ENCODE measurements around the gene KLF11. TPM values are rescaled to one million over a fixed set of nuclear protein-coding genes. Genes with fewer than 3 reads are reported as not detected.

Gene KLF11
- total and polyA plus RNA-seq, 10 donors: 5.4 to 46.1 (median 30.1) TPM

DNA sequence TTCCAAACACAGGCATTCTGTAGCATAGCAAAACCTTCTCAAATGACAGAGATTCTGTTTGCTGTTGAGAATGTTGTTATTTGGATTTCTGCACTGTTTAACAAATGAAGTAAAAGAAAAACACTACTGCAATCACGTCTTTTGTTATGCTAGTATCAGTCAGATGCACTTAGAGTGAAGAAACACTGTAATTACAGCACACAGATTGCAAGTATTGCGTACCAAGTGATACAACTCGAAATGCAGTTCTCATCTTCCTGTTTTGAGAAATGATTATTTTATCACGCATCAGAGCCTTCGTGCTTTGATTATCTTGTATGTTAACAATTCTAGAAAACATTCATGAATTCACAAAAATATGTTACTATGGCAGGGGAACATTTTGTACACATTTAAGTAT, 41.8 kb upstream of the KLF11 start:
- TF ChIP-seq, protein P1, sequence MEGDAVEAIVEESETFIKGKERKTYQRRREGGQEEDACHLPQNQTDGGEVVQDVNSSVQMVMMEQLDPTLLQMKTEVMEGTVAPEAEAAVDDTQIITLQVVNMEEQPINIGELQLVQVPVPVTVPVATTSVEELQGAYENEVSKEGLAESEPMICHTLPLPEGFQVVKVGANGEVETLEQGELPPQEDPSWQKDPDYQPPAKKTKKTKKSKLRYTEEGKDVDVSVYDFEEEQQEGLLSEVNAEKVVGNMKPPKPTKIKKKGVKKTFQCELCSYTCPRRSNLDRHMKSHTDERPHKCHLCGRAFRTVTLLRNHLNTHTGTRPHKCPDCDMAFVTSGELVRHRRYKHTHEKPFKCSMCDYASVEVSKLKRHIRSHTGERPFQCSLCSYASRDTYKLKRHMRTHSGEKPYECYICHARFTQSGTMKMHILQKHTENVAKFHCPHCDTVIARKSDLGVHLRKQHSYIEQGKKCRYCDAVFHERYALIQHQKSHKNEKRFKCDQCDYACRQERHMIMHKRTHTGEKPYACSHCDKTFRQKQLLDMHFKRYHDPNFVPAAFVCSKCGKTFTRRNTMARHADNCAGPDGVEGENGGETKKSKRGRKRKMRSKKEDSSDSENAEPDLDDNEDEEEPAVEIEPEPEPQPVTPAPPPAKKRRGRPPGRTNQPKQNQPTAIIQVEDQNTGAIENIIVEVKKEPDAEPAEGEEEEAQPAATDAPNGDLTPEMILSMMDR (IDR thresholded peaks at IDR 0.05 in 8 of 11, conservative IDR thresholded peaks at IDR 0.05 in 3 of 11): no peak
- TF ChIP-seq POLR2AphosphoS5 (IDR thresholded peaks at IDR 0.05) (no peak), POLR2A (IDR thresholded peaks at IDR 0.05) (no peak)
- H3K4me1 ChIP-seq: peaks cover 0 to 8% (median under 1%) of the 10 kb centered on the region in 6 donors
- no peak for DNase-seq
- no peaks in the 10 kb centered on the region for H3K36me3 ChIP-seq
- intact Hi-C loops (cut with DNase I; ENCODE audit: low total_unique reads): no loop called here
- no peak overlapping the region for H3K4me3 ChIP-seq
- H3K27ac ChIP-seq: no peak overlapping the region
- 57 to 85% (median 74%) methylated on average over 5 of the region's 5 CpGs for WGBS, 5 donors
- no peaks in the 10 kb centered on the region for H3K9me3 ChIP-seq
- peaks cover 0 to 7% (median 0%) of the 10 kb centered on the region in 7 donors for H3K27me3 ChIP-seq (replicated peaks in 1 of 7)

DNA sequence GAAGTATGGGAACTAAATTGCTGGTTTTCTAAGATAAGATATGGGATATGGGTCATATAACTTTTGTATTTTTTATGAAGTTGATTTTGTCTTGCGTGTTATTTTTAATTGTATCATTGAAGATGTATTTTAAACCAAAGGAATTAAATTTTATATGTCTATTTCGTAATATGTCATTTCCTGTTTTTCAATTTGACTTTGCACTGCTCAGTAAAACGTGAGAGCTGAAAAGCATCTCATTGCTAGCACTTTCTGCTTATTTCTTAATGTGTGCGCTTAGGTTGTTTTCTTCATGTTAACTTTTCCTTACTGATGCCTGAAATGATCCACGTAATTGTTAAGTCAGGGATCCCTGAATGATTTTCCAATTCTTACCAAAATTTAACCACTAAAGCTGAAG, 41.2 kb upstream of the KLF11 start:
- peaks cover 0 to 12% (median 0%) of the 10 kb centered on the region in 7 donors for H3K27me3 ChIP-seq (replicated peaks in 1 of 7)
- no peak for TF ChIP-seq POLR2AphosphoS5 (IDR thresholded peaks at IDR 0.05)
- TF ChIP-seq POLR2A (IDR thresholded peaks at IDR 0.05): no peak
- TF ChIP-seq, protein P1 (IDR thresholded peaks at IDR 0.05 in 8 of 11, conservative IDR thresholded peaks at IDR 0.05 in 3 of 11): no peak
- no peak for DNase-seq
- WGBS, 5 donors: 48 to 80% (median 68%) methylated on average over 5 of the region's 5 CpGs
- no peak overlapping the region for H3K4me3 ChIP-seq
- H3K9me3 ChIP-seq: no peaks in the 10 kb centered on the region
- intact Hi-C loops (cut with DNase I; ENCODE audit: low total_unique reads): no loop called here
- H3K27ac ChIP-seq: no peak overlapping the region
- H3K36me3 ChIP-seq: no peaks in the 10 kb centered on the region
- H3K4me1 ChIP-seq: peaks cover 0 to 5% (median 1%) of the 10 kb centered on the region in 6 donors

DNA sequence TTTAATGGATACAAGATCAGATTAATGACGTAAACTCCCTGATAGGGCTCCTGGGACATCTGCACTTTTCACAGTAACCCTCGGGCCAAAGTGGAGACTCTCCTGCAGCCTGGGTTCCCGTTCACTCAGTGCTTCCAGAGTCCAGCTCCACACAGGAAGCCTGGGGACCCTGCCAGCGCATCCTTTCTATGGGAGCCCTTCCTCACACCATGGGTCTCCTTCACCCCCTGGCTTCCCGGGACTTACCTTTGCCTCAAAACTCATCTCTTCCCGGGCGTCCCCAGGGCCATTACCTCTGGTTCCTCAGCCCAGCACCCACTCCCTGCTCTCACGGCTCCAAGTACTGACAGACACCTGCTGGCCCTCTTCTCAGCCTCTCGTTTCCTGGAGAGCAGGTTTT, 40.7 kb upstream of the KLF11 start:
- TF ChIP-seq POLR2A (IDR thresholded peaks at IDR 0.05): no peak
- no peak for TF ChIP-seq POLR2AphosphoS5 (IDR thresholded peaks at IDR 0.05)
- TF ChIP-seq, protein P1 (IDR thresholded peaks at IDR 0.05 in 8 of 11, conservative IDR thresholded peaks at IDR 0.05 in 3 of 11): no peak
- WGBS, 5 donors: 91 to 98% (median 93%) methylated on average over 9 of the region's 9 CpGs
- intact Hi-C loops (cut with DNase I; ENCODE audit: low total_unique reads): no loop called here
- Histone ChIP-seq H3K27ac (no peak overlapping the region), H3K9me3 (no peaks in the 10 kb centered on the region), H3K4me3 (no peak overlapping the region), H3K36me3 (no peaks in the 10 kb centered on the region), H3K4me1 (peaks cover 0 to 5% (median 0%) of the 10 kb centered on the region in 6 donors), H3K27me3 (replicated peaks in 1 of 7) (peaks cover 0 to 12% (median 0%) of the 10 kb centered on the region in 7 donors)
- no peak for DNase-seq

DNA sequence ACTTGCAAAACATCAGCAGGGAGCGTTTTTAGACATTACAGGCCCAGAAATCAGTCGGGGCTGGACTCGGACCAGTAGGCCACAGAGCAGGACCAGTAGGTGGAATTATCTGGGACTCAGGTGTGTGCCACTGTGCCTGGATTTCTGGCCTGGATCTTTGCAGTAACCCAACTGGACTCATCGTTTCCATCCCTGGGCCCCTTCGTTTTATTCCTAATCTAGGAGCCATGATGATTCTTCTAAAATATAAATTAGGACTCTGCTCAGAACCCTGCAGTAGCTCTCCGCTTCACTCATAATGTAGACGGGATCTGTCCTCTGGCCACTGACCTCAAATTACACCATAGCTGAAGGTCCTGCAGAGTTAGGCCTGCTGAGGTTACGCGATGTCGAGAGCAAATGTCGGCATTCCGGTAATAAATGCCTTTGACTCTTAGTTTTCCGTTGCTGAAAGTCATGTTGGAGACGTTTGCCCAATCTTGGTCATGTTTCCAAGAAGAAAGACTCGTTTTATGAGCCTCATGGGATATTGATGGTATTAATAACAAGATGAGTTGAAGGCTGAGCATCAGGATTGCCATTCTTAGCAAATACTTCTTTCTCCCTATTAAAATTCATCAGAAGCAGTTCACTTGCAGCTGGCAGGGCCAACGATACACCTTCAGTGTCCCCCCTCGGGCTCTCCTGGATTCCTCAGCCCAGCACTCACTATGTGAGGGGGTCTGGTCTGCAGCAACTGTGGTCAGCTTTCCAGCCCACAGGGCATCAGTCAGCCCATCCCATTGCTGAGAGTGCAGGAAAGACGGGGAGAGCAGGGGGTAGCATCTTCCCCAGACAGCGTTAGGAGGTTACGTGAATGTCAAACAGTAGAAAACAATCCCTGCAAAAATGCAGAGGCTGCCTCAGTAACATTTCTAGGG, 39.9 kb upstream of the KLF11 start:
- Histone ChIP-seq H3K9me3 (no peaks in the 10 kb centered on the region), H3K4me1 (peaks cover 0 to 5% (median 0%) of the 10 kb centered on the region in 6 donors), H3K4me3 (no peak overlapping the region), H3K36me3 (no peaks in the 10 kb centered on the region), H3K27me3 (replicated peaks in 1 of 7) (peaks cover 0 to 12% (median 0%) of the 10 kb centered on the region in 7 donors), H3K27ac (no peak overlapping the region)
- no peak for TF ChIP-seq POLR2A (IDR thresholded peaks at IDR 0.05)
- TF ChIP-seq, protein P1 (IDR thresholded peaks at IDR 0.05 in 8 of 11, conservative IDR thresholded peaks at IDR 0.05 in 3 of 11): no peak
- no peak for TF ChIP-seq POLR2AphosphoS5 (IDR thresholded peaks at IDR 0.05)
- DNase-seq: no peak
- intact Hi-C loops (cut with DNase I; ENCODE audit: low total_unique reads): no loop called here
- WGBS, 5 donors: 92 to 95% (median 94%) methylated on average over 20 of the region's 20 CpGs
